MM.1S (cell line): ENCODE results near the gene PRF1.

ENCODE experiments used
- DNase-seq: peaks from one replicate; pipeline ENCODE4 v3.0.0-alpha.2; 2015
- H2AFZ ChIP-seq: fragments of 300-600 bp; sonication (generic); 2 replicates; pipeline ENCODE4 v1.6.0; 2016; ENCODE audit warnings: antibody characterized with exemption, low read length
- H3F3A ChIP-seq: fragments of 300-600 bp; sonication (generic); 2 replicates; pipeline ENCODE4 v1.6.1; 2016; ENCODE audit warnings: mild to moderate bottlenecking, antibody characterized with exemption, low read length, moderate library complexity, mixed read lengths; ENCODE audit not compliant: insufficient read depth
- H3K27ac ChIP-seq: fragments of 300-600 bp; sonication (generic); 2 replicates; pipeline ENCODE4 v1.5.1; 2016; ENCODE audit warnings: mild to moderate bottlenecking, low read length
- H3K27me3 ChIP-seq: fragments of 300-600 bp; sonication (generic); replicated peaks from 2 replicates; pipeline ENCODE4 v1.6.0; 2016; ENCODE audit warnings: low read length; ENCODE audit not compliant: insufficient read depth
- H3K36me3 ChIP-seq: fragments of 300-600 bp; sonication (generic); replicated peaks from 2 replicates; pipeline ENCODE4 v1.6.1; 2016; ENCODE audit warnings: mild to moderate bottlenecking, low read length, mixed read lengths; ENCODE audit not compliant: insufficient read depth
- H3K4me1 ChIP-seq: fragments of 300-600 bp; sonication (generic); 2 replicates; pipeline ENCODE4 v1.6.1; 2016; ENCODE audit warnings: low read length, mixed read lengths
- H3K4me2 ChIP-seq: fragments of 300-600 bp; sonication (generic); 2 replicates; pipeline ENCODE4 v1.6.0; 2016; ENCODE audit warnings: low read depth, low read length
- H3K4me3 ChIP-seq: fragments of 300-600 bp; sonication (generic); 2 replicates; pipeline ENCODE4 v1.5.1; 2016; ENCODE audit warnings: low read length, mixed read lengths
- H3K79me2 ChIP-seq: fragments of 300-600 bp; sonication (generic); 2 replicates; pipeline ENCODE4 v1.6.1; 2016; ENCODE audit warnings: mixed run types, low read length, mixed read lengths
- H3K9ac ChIP-seq: fragments of 300-600 bp; sonication (generic); 2 replicates; pipeline ENCODE4 v1.6.1; 2016; ENCODE audit warnings: low read length, mixed read lengths
- H3K9me2 ChIP-seq: fragments of 300-600 bp; sonication (generic); replicated peaks from 2 replicates; pipeline ENCODE4 v1.6.1; 2016; ENCODE audit warnings: mild to moderate bottlenecking, low read length, mixed read lengths; ENCODE audit not compliant: insufficient read depth
- H3K9me3 ChIP-seq: fragments of 300-600 bp; sonication (generic); replicated peaks from 2 replicates; pipeline ENCODE4 v1.6.1; 2016; ENCODE audit warnings: mild to moderate bottlenecking, low read length, mixed read lengths; ENCODE audit not compliant: insufficient read depth
- H4K20me1 ChIP-seq: fragments of 300-600 bp; sonication (generic); 2 replicates; pipeline ENCODE4 v1.6.1; 2016; ENCODE audit warnings: mild to moderate bottlenecking, low read length, moderate library complexity, mixed read lengths; ENCODE audit not compliant: insufficient read depth
- EZH2 ChIP-seq: fragments of 300-600 bp; sonication (generic); optimal IDR thresholded peaks from 2 replicates; pipeline ENCODE3; 2017; ENCODE audit warnings: low read depth, mild to moderate bottlenecking, antibody characterized with exemption, low read length, mixed read lengths
- EZH2phosphoT487 ChIP-seq: fragments of 300-600 bp; sonication (generic); IDR thresholded peaks from 2 replicates; pipeline ENCODE4 v1.6.1; 2018; ENCODE audit warnings: antibody characterized with exemption, low read length
- TF ChIP-seq, protein P1 (sequence below): fragments of 300-600 bp; sonication (generic); IDR thresholded peaks from 2 replicates; pipeline ENCODE4 v1.5.1; 2016; ENCODE audit warnings: antibody characterized with exemption, low read length, mixed read lengths

PRF1 gene

DNA sequence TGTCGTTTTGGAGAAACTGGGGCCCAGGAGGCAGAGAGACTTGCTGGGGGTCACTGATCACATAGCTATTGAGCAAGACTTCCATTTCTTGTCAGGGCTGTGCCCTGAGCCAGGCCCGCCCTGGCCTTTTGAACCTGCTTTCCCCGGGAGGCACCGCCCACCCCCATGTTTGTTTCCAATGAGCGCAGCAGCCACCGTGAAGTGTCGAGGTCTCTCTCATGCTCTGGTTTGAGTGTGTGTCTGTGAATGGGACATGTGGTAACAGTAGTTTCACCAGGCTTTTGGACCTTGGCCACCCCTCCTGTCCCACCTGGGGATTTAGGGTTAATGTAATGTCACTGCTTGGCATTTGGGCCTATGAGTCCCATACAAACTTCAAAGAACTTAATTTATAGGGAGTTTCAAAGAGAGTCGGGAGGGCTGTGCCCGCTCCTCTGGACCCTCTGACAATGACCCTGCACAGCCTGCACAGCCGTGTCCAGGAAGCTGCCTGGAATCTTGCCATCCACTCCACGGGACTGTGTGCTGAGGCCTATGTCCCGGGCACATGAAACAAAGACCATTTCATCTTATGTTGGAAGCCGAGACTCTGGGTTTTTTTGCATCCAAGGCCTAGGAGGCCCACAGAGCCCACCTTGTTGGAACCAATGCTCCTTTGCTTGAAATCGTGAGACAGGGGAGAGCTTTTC, 6.3 kb downstream of the PRF1 start:
- Histone ChIP-seq H3K4me1 (no peaks in the 10 kb centered on the region), H3K27ac (no peak overlapping the region), H3K27me3 (no peaks in the 10 kb centered on the region), H4K20me1 (no peaks in the 10 kb centered on the region), H3K36me3 (no peaks in the 10 kb centered on the region), H3F3A (no peaks in the 10 kb centered on the region), H3K9me3 (no peaks in the 10 kb centered on the region), H3K79me2 (no peaks in the 10 kb centered on the region), H2AFZ (no peak overlapping the region), H3K4me3 (no peak overlapping the region), H3K4me2 (no peak overlapping the region), H3K9ac (no peak overlapping the region), H3K9me2 (no peaks in the 10 kb centered on the region)
- TF ChIP-seq EZH2phosphoT487 (no peak), EZH2 (no peak)
- TF ChIP-seq, protein P1, sequence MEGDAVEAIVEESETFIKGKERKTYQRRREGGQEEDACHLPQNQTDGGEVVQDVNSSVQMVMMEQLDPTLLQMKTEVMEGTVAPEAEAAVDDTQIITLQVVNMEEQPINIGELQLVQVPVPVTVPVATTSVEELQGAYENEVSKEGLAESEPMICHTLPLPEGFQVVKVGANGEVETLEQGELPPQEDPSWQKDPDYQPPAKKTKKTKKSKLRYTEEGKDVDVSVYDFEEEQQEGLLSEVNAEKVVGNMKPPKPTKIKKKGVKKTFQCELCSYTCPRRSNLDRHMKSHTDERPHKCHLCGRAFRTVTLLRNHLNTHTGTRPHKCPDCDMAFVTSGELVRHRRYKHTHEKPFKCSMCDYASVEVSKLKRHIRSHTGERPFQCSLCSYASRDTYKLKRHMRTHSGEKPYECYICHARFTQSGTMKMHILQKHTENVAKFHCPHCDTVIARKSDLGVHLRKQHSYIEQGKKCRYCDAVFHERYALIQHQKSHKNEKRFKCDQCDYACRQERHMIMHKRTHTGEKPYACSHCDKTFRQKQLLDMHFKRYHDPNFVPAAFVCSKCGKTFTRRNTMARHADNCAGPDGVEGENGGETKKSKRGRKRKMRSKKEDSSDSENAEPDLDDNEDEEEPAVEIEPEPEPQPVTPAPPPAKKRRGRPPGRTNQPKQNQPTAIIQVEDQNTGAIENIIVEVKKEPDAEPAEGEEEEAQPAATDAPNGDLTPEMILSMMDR = no peak
- no peak for DNase-seq

DNA sequence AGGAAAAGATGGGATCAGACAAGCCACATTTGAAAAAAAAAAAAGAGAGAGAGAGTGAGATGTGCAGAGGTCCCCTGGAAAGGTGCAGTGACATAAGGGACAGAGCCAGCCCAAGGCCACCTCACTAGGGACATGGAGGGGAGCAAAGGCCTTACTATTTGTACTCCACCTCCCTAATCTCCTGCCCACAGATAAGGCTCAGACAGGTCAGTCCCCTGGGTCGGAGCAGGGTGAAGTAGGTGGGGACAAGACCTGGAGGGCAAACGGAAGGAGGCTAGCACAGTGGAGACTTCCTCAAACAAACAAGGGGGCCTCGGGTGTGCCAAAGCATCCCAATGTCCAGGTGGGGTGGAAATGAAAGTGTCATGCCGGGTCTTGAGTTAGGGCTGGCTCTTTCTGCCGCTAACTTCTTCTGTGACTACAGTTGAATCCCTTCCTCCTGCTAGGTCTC, 7.0 kb downstream of the PRF1 start:
- no peaks in the 10 kb centered on the region for H3K27me3 ChIP-seq
- H2AFZ ChIP-seq = no peak overlapping the region
- TF ChIP-seq, protein P1 = no peak
- H3K9me3 ChIP-seq = no peaks in the 10 kb centered on the region
- H3K36me3 ChIP-seq = no peaks in the 10 kb centered on the region
- H3K79me2 ChIP-seq = no peaks in the 10 kb centered on the region
- no peak overlapping the region for H3K27ac ChIP-seq
- no peaks in the 10 kb centered on the region for H4K20me1 ChIP-seq
- no peak overlapping the region for H3K9ac ChIP-seq
- no peaks in the 10 kb centered on the region for H3K4me1 ChIP-seq
- H3K9me2 ChIP-seq = no peaks in the 10 kb centered on the region
- no peaks in the 10 kb centered on the region for H3F3A ChIP-seq
- no peak overlapping the region for H3K4me2 ChIP-seq
- no peak for DNase-seq
- no peak overlapping the region for H3K4me3 ChIP-seq

DNA sequence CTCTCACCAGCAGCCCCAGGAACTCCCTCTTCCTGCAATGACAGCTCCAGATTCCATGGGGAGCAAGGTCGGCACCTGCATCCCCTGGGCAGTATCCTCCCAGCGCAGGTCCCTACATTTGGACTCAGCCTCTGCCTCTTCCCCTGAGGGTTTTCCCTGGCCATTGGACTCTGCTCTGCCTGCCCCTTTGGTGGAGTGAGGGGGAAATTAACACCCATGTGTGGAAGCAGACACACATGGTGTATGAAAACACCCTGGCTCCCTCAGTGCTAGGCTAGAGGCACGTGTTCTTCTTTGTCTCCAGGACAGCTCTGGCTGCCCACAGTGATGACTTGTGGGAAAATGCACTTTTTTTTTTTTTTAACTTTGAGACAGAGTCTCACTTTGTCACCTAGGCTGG, 8.4 kb downstream of the PRF1 start:
- Histone ChIP-seq H3F3A (no peaks in the 10 kb centered on the region), H2AFZ (no peak overlapping the region), H3K36me3 (no peaks in the 10 kb centered on the region), H3K4me3 (no peak overlapping the region), H3K9me3 (no peaks in the 10 kb centered on the region), H3K27ac (no peak overlapping the region), H3K4me1 (no peaks in the 10 kb centered on the region), H3K27me3 (no peaks in the 10 kb centered on the region), H4K20me1 (no peaks in the 10 kb centered on the region), H3K4me2 (no peak overlapping the region), H3K9me2 (no peaks in the 10 kb centered on the region), H3K79me2 (no peaks in the 10 kb centered on the region), H3K9ac (no peak overlapping the region)
- DNase-seq = no peak
- no peak for TF ChIP-seq EZH2phosphoT487
- no peak for TF ChIP-seq EZH2

DNA sequence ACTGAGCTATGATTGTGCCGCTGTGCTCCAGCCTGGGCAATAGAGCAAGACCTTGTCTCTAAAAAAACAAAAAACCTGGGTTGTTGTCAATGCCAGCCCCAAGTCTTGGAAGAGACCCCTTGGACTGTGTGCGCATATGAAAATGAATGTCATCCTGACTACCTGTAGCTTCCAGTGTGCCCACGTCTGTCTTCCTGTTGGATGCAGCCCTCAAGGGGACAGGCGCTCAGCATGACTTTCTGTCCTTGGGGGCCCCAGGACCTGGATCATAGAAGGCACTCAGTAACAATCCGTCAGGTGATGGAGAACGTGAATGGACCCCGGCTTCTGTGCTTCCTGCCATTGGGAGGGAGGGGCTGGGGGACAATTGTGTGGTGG, 9.0 kb downstream of the PRF1 start:
- TF ChIP-seq EZH2 (no peak), EZH2phosphoT487 (no peak)
- TF ChIP-seq, protein P1 = no peak
- no peaks in the 10 kb centered on the region for H3K79me2 ChIP-seq
- no peak overlapping the region for H3K4me3 ChIP-seq
- H4K20me1 ChIP-seq = no peaks in the 10 kb centered on the region
- no peak overlapping the region for H3K9ac ChIP-seq
- H3K27ac ChIP-seq = no peak overlapping the region
- no peak overlapping the region for H2AFZ ChIP-seq
- DNase-seq = no peak
- no peaks in the 10 kb centered on the region for H3K9me2 ChIP-seq
- H3K4me1 ChIP-seq = no peaks in the 10 kb centered on the region
- no peaks in the 10 kb centered on the region for H3F3A ChIP-seq
- H3K4me2 ChIP-seq = no peak overlapping the region
- no peaks in the 10 kb centered on the region for H3K36me3 ChIP-seq
- H3K9me3 ChIP-seq = no peaks in the 10 kb centered on the region
- H3K27me3 ChIP-seq = no peaks in the 10 kb centered on the region
